Vagina (tissue), 2 donors: ENCODE data around the gene LTA.

ENCODE experiments used
- POLR2A ChIP-seq, 2 donors: fragments of 450-650 bp; IDR thresholded peaks; one replicate each; pipeline ENCODE4 v1.6.1; 2017; ENCODE audit warnings: antibody characterized with exemption in 2 of 2, mild to moderate bottlenecking in 2 of 2, moderate library complexity in 2 of 2
- POLR2AphosphoS5 ChIP-seq, 2 donors: sonication (generic); formaldehyde crosslinking; IDR thresholded peaks; one replicate each; pipeline ENCODE4 v1.9.0; 2017; ENCODE audit warnings: antibody characterized with exemption in 2 of 2, mild to moderate bottlenecking in 2 of 2, low read depth in 1 of 2; ENCODE audit not compliant: insufficient read depth in 1 of 2
- TF ChIP-seq, protein P1 (sequence below), 3 experiments: fragments of 450-650 bp in 2 of 3; fragments of 200-600 bp in 1 of 3; sonication (generic) in 1 of 3; IDR thresholded peaks; one replicate each; pipeline ENCODE4 v1.5.1; 2017 to 2019; ENCODE audit warnings: antibody characterized with exemption in 3 of 3, mild to moderate bottlenecking in 2 of 3, moderate library complexity in 2 of 3

DNA sequence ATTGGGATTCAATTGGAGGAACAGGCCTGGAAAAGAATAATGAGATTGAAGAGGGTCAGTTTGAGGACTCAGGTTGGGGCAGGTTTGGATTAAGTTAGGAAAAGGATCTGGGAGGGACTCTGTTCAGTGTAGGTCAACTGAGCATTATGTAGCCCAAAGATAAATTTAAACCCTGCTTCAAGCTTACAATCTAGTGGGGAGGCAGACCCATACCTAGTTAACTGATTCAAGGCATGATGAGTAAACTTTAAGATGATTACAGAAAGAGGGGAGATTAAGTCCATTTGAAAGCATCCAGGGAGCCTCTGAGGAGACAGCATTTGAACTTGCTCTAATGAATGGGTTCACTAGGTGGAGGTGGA lies 11.4 kb upstream of the LTA start:
- TF ChIP-seq POLR2AphosphoS5 (IDR thresholded peaks at IDR 0.05; ENCODE audit: insufficient read depth in 1 of 2, low read depth in 1 of 2) (no peak), POLR2A (IDR thresholded peaks at IDR 0.05) (no peak)
- TF ChIP-seq, protein P1, sequence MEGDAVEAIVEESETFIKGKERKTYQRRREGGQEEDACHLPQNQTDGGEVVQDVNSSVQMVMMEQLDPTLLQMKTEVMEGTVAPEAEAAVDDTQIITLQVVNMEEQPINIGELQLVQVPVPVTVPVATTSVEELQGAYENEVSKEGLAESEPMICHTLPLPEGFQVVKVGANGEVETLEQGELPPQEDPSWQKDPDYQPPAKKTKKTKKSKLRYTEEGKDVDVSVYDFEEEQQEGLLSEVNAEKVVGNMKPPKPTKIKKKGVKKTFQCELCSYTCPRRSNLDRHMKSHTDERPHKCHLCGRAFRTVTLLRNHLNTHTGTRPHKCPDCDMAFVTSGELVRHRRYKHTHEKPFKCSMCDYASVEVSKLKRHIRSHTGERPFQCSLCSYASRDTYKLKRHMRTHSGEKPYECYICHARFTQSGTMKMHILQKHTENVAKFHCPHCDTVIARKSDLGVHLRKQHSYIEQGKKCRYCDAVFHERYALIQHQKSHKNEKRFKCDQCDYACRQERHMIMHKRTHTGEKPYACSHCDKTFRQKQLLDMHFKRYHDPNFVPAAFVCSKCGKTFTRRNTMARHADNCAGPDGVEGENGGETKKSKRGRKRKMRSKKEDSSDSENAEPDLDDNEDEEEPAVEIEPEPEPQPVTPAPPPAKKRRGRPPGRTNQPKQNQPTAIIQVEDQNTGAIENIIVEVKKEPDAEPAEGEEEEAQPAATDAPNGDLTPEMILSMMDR (IDR thresholded peaks at IDR 0.05), result no peak
